ENCODE data around the gene NCKAP5L. TPM values are rescaled to one million over a fixed set of nuclear protein-coding genes. Genes with fewer than 3 reads are reported as not detected.
"Not testable (repeated sequence)": the region's sequence is repeated elsewhere in the genome, so short reads cannot be mapped to it uniquely, and the experiment has no call there.

The NCKAP5L gene
- polyA plus RNA-seq, 1 donor from 2014 or later, result 2.5 TPM

DNA sequence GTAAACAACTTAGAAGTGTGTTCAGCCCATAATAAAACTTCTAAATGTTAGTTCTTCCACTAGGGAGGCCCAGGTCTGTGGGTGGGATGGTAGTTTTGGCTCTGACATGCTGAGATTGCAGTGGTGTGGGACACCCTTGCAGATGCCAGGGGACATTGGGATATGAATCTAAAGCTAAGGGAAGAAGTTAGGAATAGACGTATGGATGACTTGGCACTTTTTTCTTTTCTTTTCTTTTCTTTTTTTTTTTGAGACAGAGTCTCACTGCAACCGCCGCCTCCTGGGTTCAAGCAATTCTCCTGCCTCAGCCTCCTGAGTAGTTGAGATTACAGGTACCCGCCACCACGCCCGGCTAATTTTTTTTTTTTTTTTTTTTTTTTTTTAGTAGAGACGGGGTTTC is 55.1 kb downstream of the NCKAP5L start:
- H3K4me1 Mint-ChIP-seq, H3K27me3 Mint-ChIP-seq, H3K4me3 Mint-ChIP-seq, H3K36me3 Mint-ChIP-seq, H3K9me3 Mint-ChIP-seq, H3K27ac Mint-ChIP-seq: not testable (repeated sequence)

DNA sequence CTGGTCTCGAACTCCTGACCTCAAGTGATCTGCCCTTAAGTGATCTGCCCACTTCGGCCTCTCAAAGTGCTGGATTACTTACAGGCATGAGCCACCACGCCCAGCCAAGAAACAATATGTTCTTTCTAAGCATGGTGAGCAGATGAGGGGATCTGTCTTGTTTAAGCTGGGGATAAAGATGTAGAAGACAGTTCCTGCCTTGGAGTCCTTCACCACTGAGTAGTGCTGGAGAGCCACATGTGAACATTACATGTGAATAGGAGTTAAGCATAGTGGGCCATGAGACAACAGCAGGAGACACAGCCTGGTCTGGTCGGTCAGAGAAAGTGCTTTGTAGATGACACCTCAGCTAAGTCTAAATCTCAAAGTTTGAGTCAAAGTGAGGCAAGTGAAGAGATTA is 60.9 kb downstream of the NCKAP5L start:
- H3K4me3 Mint-ChIP-seq, result no peak overlapping the region
- no peaks in the 10 kb centered on the region for H3K27me3 Mint-ChIP-seq
- H3K9me3 Mint-ChIP-seq, result no peaks in the 10 kb centered on the region
- H3K4me1 Mint-ChIP-seq, result peaks cover 8 to 17% (median 16%) of the 10 kb centered on the region in 3 donors
- peak overlapping the region in 1 of 3 donors; percentile 85 for H3K27ac Mint-ChIP-seq
- H3K36me3 Mint-ChIP-seq, result peaks cover 2% of the 10 kb centered on the region

DNA sequence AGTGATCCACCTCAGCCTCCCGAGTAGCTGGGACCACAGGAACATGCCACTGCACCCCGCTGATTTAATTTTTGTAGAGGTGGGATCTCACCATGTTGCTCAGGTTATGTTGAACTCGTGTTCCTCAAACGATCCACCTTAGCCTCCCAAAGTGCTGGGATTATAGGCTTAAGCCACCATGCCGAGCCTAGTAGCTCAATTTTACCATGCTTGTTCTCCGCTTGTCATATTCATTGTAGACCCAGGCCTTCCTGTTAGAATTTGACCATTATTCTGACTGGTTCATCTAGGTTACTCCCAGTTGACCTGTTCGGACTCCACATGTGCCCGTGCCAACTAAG is 62.1 kb downstream of the NCKAP5L start:
- no peak overlapping the region for H3K4me3 Mint-ChIP-seq
- peaks cover 8 to 25% (median 20%) of the 10 kb centered on the region in 3 donors for H3K4me1 Mint-ChIP-seq
- H3K9me3 Mint-ChIP-seq, result no peaks in the 10 kb centered on the region
- H3K27ac Mint-ChIP-seq, result no peak overlapping the region
- peaks cover 5% of the 10 kb centered on the region for H3K36me3 Mint-ChIP-seq
- no peaks in the 10 kb centered on the region for H3K27me3 Mint-ChIP-seq

DNA sequence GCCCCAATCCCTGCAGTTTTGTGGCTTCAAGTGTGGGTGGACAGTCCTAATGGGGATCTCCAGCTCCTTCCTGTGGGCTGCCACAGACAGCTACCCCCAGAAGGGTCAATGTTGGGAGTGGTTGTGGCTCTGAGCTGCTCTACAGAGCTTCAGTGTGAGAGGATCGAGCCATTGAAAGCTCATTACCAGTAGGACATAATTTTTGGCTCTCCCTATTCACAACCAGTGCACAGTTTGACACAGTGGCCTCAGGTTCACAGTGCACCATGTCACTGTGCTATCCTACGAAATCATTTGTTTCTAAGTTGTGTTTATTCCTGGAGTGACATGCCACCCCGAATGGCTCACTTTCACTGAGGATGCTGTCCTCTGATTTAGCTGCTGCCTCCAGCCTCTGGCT is 64.1 kb downstream of the NCKAP5L start:
- H3K4me1 Mint-ChIP-seq, result peaks cover 8 to 25% (median 20%) of the 10 kb centered on the region in 3 donors
- peaks cover 5% of the 10 kb centered on the region for H3K36me3 Mint-ChIP-seq
- peak overlapping the region in 1 of 4 donors; percentile 17 for H3K4me3 Mint-ChIP-seq
- no peaks in the 10 kb centered on the region for H3K27me3 Mint-ChIP-seq
- no peaks in the 10 kb centered on the region for H3K9me3 Mint-ChIP-seq
- peak overlapping the region in 1 of 3 donors; percentile 10 for H3K27ac Mint-ChIP-seq

DNA sequence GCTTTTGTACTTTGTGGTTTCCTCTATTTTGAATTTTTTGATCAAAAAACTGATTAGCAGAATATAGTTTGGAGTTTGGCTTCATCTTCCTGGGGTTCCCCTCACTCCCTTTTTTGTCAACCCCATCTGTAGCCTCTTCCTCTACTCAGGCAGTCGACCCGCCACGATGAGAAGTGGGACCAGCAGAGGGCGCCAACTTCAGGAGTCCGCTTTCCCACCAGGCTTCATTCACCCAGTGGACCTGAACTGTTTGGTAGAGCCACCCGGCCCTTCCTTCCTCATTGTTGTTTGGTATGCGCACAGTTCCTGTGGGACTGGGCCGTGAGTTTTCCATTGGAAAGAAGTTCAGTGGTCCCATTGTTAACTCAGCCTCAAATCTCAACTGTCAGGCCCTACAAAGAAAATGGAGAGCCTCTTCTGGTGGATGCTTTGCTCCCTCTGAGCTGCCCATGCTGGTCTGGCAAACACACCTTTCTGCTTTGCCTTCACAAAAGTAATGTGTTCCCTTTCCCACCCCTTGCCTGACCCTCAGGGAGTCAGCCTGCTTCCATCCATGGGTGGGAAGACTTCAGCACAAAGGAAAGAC is 65.1 kb downstream of the NCKAP5L start:
- no peaks in the 10 kb centered on the region for H3K9me3 Mint-ChIP-seq
- peak overlapping the region in 1 of 4 donors; percentile 29 for H3K4me3 Mint-ChIP-seq
- H3K27me3 Mint-ChIP-seq, result no peaks in the 10 kb centered on the region
- peak overlapping the region; percentile 28 to 86 (median 31) for H3K27ac Mint-ChIP-seq
- H3K4me1 Mint-ChIP-seq, result peaks cover 8 to 25% (median 20%) of the 10 kb centered on the region in 3 donors
- H3K36me3 Mint-ChIP-seq, result peaks cover 5% of the 10 kb centered on the region

DNA sequence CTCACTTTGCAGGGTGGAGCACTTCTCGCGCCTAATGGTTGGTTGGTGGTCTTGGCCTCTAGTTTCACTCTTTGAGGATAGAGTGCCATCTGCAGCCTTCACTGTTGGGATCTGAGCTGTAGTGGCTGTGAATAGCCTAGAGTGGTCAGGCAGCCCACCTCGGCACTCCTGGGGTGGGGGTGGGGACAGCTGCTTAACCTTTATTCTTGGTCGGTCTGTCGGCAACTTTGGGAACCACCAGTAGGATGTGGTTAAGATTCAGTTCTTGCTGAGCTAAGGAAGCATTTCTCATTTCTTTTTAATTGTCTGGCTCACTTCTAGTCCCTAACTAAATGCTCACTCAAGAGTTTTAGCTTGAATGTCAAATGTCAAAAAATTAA is 65.8 kb downstream of the NCKAP5L start:
- Mint-ChIP-seq H3K27me3 (no peaks in the 10 kb centered on the region), H3K9me3 (no peaks in the 10 kb centered on the region), H3K27ac (peak overlapping the region; percentile 28 to 86 (median 31)), H3K4me3 (no peak overlapping the region), H3K4me1 (peaks cover 8 to 26% (median 20%) of the 10 kb centered on the region in 3 donors), H3K36me3 (peaks cover 5% of the 10 kb centered on the region)

DNA sequence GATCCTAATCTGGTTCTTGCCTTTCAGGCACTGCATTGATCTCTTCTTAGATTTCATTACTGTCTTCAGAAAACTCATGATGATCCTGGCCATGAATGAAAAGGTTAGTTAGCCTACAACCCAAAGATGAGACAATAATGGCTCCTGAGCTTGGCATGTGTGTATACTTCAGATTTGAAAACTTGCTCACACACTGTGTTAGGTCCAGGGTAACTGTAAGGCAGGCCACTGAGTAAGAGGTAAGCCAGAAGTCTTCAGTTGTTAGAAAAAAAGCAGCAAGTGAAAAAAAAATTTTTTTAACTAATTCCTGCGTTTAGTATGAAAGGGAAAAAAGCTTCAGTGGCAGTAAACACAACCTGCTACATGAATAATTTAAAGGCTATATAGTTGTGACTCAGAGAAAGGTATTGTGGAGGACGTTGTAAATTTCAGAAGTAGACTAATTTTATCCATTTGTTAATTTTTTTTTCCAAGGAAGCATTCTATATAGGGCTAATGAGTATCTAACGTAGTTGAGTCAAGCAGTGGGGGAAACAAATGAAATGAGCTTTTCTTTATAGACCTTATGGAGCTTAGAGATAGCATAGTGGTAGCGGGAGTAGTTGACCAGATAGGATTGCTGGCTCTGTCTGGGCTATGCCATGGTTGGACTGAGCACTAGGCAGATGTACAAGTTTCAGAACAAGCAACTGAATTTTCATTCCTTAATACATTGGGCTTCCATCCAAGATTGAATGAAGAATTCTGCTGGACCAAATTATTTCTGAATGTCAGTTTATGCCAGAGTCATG is 66.3 kb downstream of the NCKAP5L start:
- peaks cover 8 to 29% (median 21%) of the 10 kb centered on the region in 3 donors for H3K4me1 Mint-ChIP-seq
- no peaks in the 10 kb centered on the region for H3K27me3 Mint-ChIP-seq
- peak overlapping the region in 2 of 3 donors; percentile 25 to 86 for H3K27ac Mint-ChIP-seq
- H3K4me3 Mint-ChIP-seq, result no peak overlapping the region
- H3K36me3 Mint-ChIP-seq, result peaks cover 5% of the 10 kb centered on the region
- no peaks in the 10 kb centered on the region for H3K9me3 Mint-ChIP-seq

DNA sequence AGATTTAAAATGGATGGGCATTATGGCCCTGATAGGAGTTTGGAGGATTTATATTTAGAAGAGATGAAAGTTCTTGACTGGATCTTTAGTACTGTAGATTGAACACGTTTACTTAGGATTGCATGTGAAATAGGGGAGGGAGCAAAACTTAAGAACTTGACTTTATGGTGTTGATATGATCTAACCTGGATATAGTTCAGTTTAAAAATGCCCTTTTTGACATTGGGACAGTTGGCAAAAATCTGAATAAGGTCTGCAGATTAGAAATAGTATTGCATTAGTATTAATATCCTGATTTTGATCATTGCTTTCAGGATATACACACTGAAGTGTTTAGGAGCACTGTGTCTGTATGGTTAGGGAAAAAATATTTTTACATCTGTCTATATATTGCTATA is 77.2 kb downstream of the NCKAP5L start:
- Mint-ChIP-seq H3K27ac (peak overlapping the region; percentile 3 to 91 (median 18)), H3K27me3 (no peaks in the 10 kb centered on the region), H3K9me3 (no peaks in the 10 kb centered on the region), H3K4me1 (peaks cover 70 to 79% (median 72%) of the 10 kb centered on the region in 3 donors), H3K36me3 (peaks cover 2% of the 10 kb centered on the region), H3K4me3 (peak overlapping the region in 3 of 4 donors; percentile 36 to 76 (median 60))

DNA sequence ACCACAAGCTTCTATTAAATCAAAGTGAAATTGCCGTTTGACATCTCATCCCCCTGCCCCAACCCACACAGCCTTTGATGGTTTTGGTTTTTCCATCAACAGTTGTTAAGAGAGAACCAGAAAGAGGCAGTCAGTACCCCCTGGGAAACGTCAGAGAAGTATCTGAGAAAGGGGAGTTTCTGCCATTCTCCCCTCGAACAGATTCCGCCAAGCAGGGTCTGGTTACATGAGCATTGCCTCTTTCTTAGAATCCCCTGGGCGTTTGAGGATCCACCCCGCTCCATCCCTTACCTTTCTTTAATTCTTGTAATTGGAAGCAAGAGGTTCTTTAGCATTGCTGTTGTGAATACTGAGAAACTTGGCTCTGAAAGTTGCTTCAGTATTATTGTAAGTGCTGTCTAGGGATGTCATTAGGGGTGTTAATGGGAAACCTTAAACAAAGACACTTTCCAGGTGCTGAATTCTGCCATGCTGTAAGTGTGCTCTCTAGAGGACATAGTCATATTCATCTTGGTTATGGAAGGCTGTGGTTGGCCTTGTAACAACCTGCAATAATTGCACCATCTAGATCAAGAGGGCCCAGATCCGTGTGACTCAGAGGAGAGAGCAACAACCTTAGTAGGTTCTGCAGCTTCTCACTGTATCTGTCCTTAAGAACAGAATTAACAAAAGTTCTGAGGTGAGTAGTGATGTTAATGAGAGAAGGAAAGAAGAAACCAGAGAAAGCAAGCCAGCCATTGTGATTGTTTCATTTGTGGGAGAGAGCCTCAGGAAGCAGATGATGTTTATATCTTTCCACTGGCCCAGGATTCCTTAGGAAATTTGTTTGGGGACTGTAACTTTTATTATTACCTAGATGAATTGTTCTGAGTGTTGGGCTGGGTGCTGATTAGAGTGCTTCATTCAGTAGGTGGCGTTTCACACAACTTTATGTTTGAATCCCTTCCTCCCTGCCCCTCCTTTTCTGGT is 77.9 kb downstream of the NCKAP5L start:
- Mint-ChIP-seq H3K4me1 (peaks cover 67 to 77% (median 70%) of the 10 kb centered on the region in 3 donors), H3K27ac (peak overlapping the region; percentile 18 to 91 (median 46)), H3K9me3 (no peaks in the 10 kb centered on the region), H3K36me3 (peaks cover 2% of the 10 kb centered on the region), H3K4me3 (peak overlapping the region; percentile 4 to 76 (median 48)), H3K27me3 (no peaks in the 10 kb centered on the region)

DNA sequence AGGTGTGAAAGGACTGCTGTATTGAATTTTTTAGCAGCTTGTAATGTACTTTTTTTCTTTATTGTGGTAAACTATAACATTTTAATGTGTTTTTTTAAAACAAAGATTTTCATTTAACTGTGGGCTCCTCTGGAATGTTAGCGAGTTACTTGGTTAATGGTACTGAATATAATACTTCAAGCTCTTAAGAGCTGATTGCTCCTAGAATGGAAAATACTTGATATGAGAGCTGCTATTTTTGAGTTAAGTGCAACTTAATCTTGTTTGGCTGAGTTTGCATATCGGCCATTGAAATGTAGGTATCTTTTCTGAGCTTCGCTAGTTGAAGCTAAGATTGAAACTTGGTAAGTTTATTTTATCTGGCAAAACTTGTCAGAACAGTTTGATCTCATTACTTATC is 79.4 kb downstream of the NCKAP5L start:
- peak overlapping the region in 1 of 3 donors; percentile 42 for H3K27ac Mint-ChIP-seq
- H3K9me3 Mint-ChIP-seq, result no peaks in the 10 kb centered on the region
- no peaks in the 10 kb centered on the region for H3K27me3 Mint-ChIP-seq
- peaks cover 5% of the 10 kb centered on the region for H3K36me3 Mint-ChIP-seq
- peak overlapping the region in 2 of 4 donors; percentile 46 to 74 for H3K4me3 Mint-ChIP-seq
- peaks cover 67 to 78% (median 67%) of the 10 kb centered on the region in 3 donors for H3K4me1 Mint-ChIP-seq

DNA sequence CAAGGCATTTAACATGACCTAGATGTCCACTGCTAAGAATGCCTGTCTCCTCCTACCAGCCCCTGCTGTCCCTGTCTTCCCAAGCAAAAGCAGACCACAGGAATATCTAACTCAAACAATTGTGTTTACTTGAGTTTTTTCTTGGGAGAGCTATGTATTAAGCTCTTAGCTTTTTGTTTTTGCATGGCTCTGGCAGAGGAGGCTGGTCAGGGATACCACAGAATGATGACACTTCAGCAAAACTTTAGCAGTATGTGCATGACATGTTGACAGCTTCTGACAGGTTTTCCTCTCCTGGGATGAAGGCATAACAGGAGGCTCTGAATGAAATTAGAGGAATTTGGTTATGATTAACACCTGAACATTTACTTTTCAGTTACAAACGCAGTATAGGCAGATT is 79.9 kb downstream of the NCKAP5L start:
- Mint-ChIP-seq H3K36me3 (peaks cover 5% of the 10 kb centered on the region), H3K4me3 (peak overlapping the region in 2 of 4 donors; percentile 46 to 47), H3K4me1 (peaks cover 67 to 78% (median 69%) of the 10 kb centered on the region in 3 donors), H3K9me3 (no peaks in the 10 kb centered on the region), H3K27ac (peak overlapping the region in 2 of 3 donors; percentile 14 to 41), H3K27me3 (no peaks in the 10 kb centered on the region)

DNA sequence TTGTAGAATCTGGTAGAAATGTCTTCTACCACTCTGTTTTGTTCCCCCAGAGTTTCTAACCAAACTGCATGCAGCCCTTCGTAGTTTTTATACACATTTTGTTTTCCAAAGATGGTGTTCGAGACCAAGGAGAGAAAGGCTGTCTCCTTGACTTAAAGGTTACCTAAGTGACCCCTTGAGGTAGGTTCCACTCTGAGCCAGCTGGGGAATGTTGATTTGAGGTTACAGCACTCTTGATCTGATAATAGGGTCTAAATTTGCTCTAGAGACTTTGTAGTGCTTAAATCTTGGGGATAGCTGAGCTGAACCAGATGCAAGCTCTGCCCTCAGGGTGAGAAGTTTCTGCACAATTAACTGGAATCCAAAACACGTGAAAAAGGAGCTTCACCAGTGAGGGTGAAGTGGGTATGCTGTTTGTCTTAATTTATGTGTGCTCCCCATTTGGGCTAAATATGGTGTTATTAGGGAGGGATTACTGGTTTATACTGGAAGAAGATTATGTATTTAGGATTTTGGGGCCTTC is 83.8 kb downstream of the NCKAP5L start:
- Mint-ChIP-seq H3K9me3 (no peaks in the 10 kb centered on the region), H3K4me3 (peak overlapping the region in 3 of 4 donors; percentile 2 to 88 (median 75)), H3K36me3 (peaks cover 8% of the 10 kb centered on the region), H3K27ac (peak overlapping the region in 2 of 3 donors; percentile 9 to 75), H3K27me3 (no peaks in the 10 kb centered on the region), H3K4me1 (peaks cover 46 to 54% (median 50%) of the 10 kb centered on the region in 3 donors)

DNA sequence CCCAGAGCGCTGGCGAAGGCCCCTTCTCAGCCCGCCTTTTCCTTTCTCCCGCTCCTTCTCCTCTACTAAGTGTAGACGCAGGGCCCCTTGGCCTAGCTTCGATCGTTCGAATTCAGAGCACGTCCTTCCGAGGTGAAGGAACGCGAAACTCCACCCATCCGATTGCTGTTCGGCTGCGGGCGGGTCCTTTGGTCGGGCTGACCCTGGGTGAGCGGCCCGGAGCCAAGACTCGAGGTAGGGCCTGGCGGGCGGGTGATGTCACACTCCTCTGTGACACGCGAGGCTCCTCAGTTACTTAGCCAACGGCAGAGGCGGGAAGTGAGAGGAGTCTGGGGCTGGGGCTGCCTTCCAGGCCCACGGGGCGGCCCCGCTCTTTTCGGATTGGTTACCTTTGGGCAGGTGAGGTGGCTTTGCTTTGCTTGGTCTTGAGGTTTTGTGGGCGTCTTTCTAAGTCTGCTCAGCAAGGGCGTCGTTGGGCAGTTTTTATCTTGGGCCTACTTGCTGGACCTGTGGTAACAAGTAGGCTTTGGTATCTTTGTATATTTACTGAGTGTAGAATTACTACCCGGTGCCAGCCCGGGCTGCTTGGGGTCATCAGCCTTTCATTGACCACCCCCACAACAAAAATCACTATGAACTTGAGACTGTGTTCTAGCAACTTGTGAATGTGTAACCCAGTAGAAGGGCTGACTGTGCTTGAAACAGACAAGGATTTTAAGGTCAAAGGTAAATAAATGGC is 86.2 kb downstream of the NCKAP5L start:
- peak overlapping the region; percentile 93 to 100 (median 99) for H3K27ac Mint-ChIP-seq
- peaks cover 8% of the 10 kb centered on the region for H3K36me3 Mint-ChIP-seq
- H3K27me3 Mint-ChIP-seq, result no peaks in the 10 kb centered on the region
- peaks cover 35 to 36% (median 35%) of the 10 kb centered on the region in 3 donors for H3K4me1 Mint-ChIP-seq
- H3K9me3 Mint-ChIP-seq, result no peaks in the 10 kb centered on the region
- peak overlapping the region; percentile 88 to 99 (median 98) for H3K4me3 Mint-ChIP-seq

All from IgD-negative memory B cell (primary cell).